Left ventricle myocardium superior (tissue), 1 donor: Measurements from ENCODE around the gene RGS9. TPM values are rescaled to one million over a fixed set of nuclear protein-coding genes. Genes with fewer than 3 reads are reported as not detected.
"Not testable (repeated sequence)": the region's sequence is repeated elsewhere in the genome, so short reads cannot be mapped to it uniquely, and the experiment has no call there.

Experiments used
- ATAC-seq: fragments of 200-7000 bp; cut with Tn5 transposase; one replicate; pipeline ENCODE4 v1.9.1; 2020; ENCODE audit warnings: mild to moderate bottlenecking, moderate library complexity
- DNase-seq: peaks from one replicate; pipeline ENCODE4 v3.0.0-alpha.2; 2020
- intact Hi-C: fragments of 100-400 bp; cut with micrococcal nuclease; formaldehyde crosslinking; loops from one replicate; pipeline ENCODE4 v1.11.0; 2022
- total RNA-seq: library from RNA; stranded (reverse); fragmentation: NEBNext Ultra II Directional; extraction: Animal tissue kit (Norgen Biotek cat#: 25700); gene quantifications from one replicate; pipeline ENCODE4 v1.2.1, GENCODE V29; 2021
- donor health status: DM: no; HTN: yes; CAD: no; lungs with severe emphysema.

Gene RGS9
- total RNA-seq, 1 donor from 2014 or later, result 2.0 TPM

GRCh38 chr17:65197201-65197600 is 60.0 kb downstream of the RGS9 start:
- no peak for DNase-seq
- intact Hi-C loops, result no loop called here
- ATAC-seq, result no peak

- intact Hi-C loops, result no loop called here
- peak; percentile 47 for ATAC-seq
- no peak for DNase-seq
Observed at GRCh38 chr17:65198653-65199382, 61.6 kb downstream of the RGS9 start.

- ATAC-seq, result no peak
- DNase-seq, result no peak
- intact Hi-C loops, result no loop called here
Observed at GRCh38 chr17:65201331-65201730, 64.2 kb downstream of the RGS9 start.

GRCh38 chr17:65202844-65203571 is 65.8 kb downstream of the RGS9 start:
- intact Hi-C loops, result no loop called here
- DNase-seq, result no peak

GRCh38 chr17:65204001-65204400 is 66.8 kb downstream of the RGS9 start:
- no peak for DNase-seq
- no peak for ATAC-seq
- intact Hi-C loops, result no loop called here

More at GRCh38 chr17:65202844-65203571, 65.8 kb downstream of the RGS9 start:
- no peak for ATAC-seq

- no peak for DNase-seq
- no peak for ATAC-seq
- intact Hi-C loops, result no loop called here
Observed at GRCh38 chr17:65205655-65206054, 68.5 kb downstream of the RGS9 start.

- intact Hi-C loops, DNase-seq, ATAC-seq: not testable (repeated sequence)
Observed at GRCh38 chr17:65207448-65207847, 70.3 kb downstream of the RGS9 start.

GRCh38 chr17:65208717-65209116 is 71.5 kb downstream of the RGS9 start:
- ATAC-seq, result no peak
- no peak for DNase-seq
- intact Hi-C loops, result no loop called here

GRCh38 chr17:65218261-65218660 is 81.1 kb downstream of the RGS9 start:
- DNase-seq (no peak), ATAC-seq (no peak)
- intact Hi-C loops, result no loop called here

- ATAC-seq (no peak), DNase-seq (no peak)
- intact Hi-C loops, result no loop called here
Observed at GRCh38 chr17:65219124-65219523, 82.0 kb downstream of the RGS9 start.

- no peak for ATAC-seq
Observed at GRCh38 chr17:65219707-65220106, 82.5 kb downstream of the RGS9 start.

GRCh38 chr17:65220732-65221131 is 83.6 kb downstream of the RGS9 start:
- DNase-seq (no peak), ATAC-seq (no peak)
- intact Hi-C loops, result no loop called here

More at GRCh38 chr17:65219707-65220106, 82.5 kb downstream of the RGS9 start:
- DNase-seq, result no peak
- intact Hi-C loops, result no loop called here

GRCh38 chr17:65222214-65222738 is 85.1 kb downstream of the RGS9 start:
- intact Hi-C loops, result no loop called here
- DNase-seq, result no peak
- ATAC-seq, result no peak

GRCh38 chr17:65225061-65225460 is 87.9 kb downstream of the RGS9 start:
- intact Hi-C loops, result no loop called here
- ATAC-seq, result no peak
- no peak for DNase-seq

- intact Hi-C loops, result no loop called here
- ATAC-seq (no peak), DNase-seq (no peak)
Observed at GRCh38 chr17:65226227-65226626, 89.1 kb downstream of the RGS9 start.

GRCh38 chr17:65227637-65228036 is 90.5 kb downstream of the RGS9 start:
- intact Hi-C loops, result no loop called here
- no peak for ATAC-seq
- no peak for DNase-seq

GRCh38 chr17:65228287-65228686 is 91.1 kb downstream of the RGS9 start:
- DNase-seq (no peak), ATAC-seq (no peak)
- intact Hi-C loops, result no loop called here

GRCh38 chr17:65228734-65229620 is 91.8 kb downstream of the RGS9 start:
- no peak for ATAC-seq
- intact Hi-C loops, result no loop called here
- no peak for DNase-seq

GRCh38 chr17:65229621-65229995 is 92.4 kb downstream of the RGS9 start:
- intact Hi-C loops, result no loop called here
- ATAC-seq, result no peak
- no peak for DNase-seq

GRCh38 chr17:65230040-65230439 is 92.9 kb downstream of the RGS9 start:
- DNase-seq, result no peak
- intact Hi-C loops, result loop anchor here (5.0 kb wide), 1 partner anchor 937 kb away; no protein-coding TSS in a partner anchor
- ATAC-seq, result no peak
